ENCODE measurements around the gene TRIM46. TPM values are rescaled to one million over a fixed set of nuclear protein-coding genes. Genes with fewer than 3 reads are reported as not detected.

Gene TRIM46
- total and polyA plus RNA-seq, 9 of the 15 experiments (the other 6 are each of a cell fraction or from before 2014, with no cell fraction given) = 0.05 to 0.60 (median 0.16) TPM; not detected in 3

- no peaks in the 10 kb centered on the region for H3K27me3 ChIP-seq (ENCODE audit: control insufficient read depth in 2 of 2, insufficient read depth in 2 of 2, low read length in 2 of 2)
- no peak overlapping the region for H3K4me2 ChIP-seq (ENCODE audit: insufficient read depth, low read length)
- POLR2A ChIA-PET = interaction anchor here (0.6 to 1.2 kb wide), 4 partner anchors 9 to 86 kb away, joined by 3 to 4 read pairs (median 4); no protein-coding TSS in a partner anchor
- WGBS (ENCODE audit: insufficient coverage, low coverage, missing lambda C conversion rate) = 67% methylated on average over 18 of the region's 35 CpGs
- H3K4me3 ChIP-seq = no peak overlapping the region
- in situ Hi-C loops (cut with MboI) (no loop called here), intact Hi-C loops (cut with micrococcal nuclease) (no loop called here)
- peak in 2 of 4 experiments; percentile 54 to 61 for DNase-seq (ENCODE audit: extremely low read depth in 1 of 4, low spot score in 3 of 4)
- no peak overlapping the region for H3K27ac ChIP-seq (ENCODE audit: extremely low read depth, low read depth, low read length)
- no peak for ATAC-seq
- no peak for FAIRE-seq
- peaks cover 15% of the 10 kb centered on the region for H3K79me2 ChIP-seq (ENCODE audit: control insufficient read depth, insufficient read depth, low read length)
- CTCF ChIA-PET (ENCODE audit: low intra/inter-chr PET ratio) = interaction anchor here (0.6 kb wide), 1 partner anchor 134 kb away, joined by 4 read pairs; the partner anchor contains the start of gene FDPS
- H3K9me3 ChIP-seq (replicated peaks; ENCODE audit: control insufficient read depth, insufficient read depth, low read depth, low read length) = no peaks in the 10 kb centered on the region
- H2AFZ ChIP-seq (ENCODE audit: low read depth, low read length) = peak overlapping the region; percentile 94; the same call in 1 of the 2 replicates
- peak overlapping the region in 1 of 2 experiments; percentile 47; a peak in 2 of 4 replicates for H3K9ac ChIP-seq (ENCODE audit: insufficient read depth in 1 of 2, low read depth in 2 of 2, low read length in 2 of 2)
- no peaks in the 10 kb centered on the region for H4K20me1 ChIP-seq (replicated peaks; ENCODE audit: control insufficient read depth, insufficient read depth, low read length)
- no TSS peak for BruUV-seq (replicated peaks)
- H3K9me1 ChIP-seq (ENCODE audit: control insufficient read depth, insufficient read depth, low read length) = no peaks in the 10 kb centered on the region
- peaks cover 26% of the 10 kb centered on the region for H3K36me3 ChIP-seq (ENCODE audit: control insufficient read depth, insufficient read depth, low read length)
- peaks cover 21 to 60% of the 10 kb centered on the region in 2 experiments; a peak in 4 of 5 replicates for H3K4me1 ChIP-seq (replicated peaks in 1 of 2; ENCODE audit: control insufficient read depth in 2 of 2, insufficient read depth in 2 of 2, low read length in 2 of 2)
- TF ChIP-seq CREB1 (IDR thresholded peaks at IDR 0.05) = no peak
- TF ChIP-seq CREB1 (CRISPR knock-in tag; IDR thresholded peaks at IDR 0.05) = no peak
- TF ChIP-seq ZFP91 (CRISPR knock-in tag; IDR thresholded peaks at IDR 0.05) = no peak
- no peak for TF ChIP-seq TEAD2 (tag; IDR thresholded peaks at IDR 0.05)
- TF ChIP-seq ATF7 (IDR thresholded peaks at IDR 0.05) = no peak
- no peak for TF ChIP-seq FOXJ2 (tag; IDR thresholded peaks at IDR 0.05)
- TF ChIP-seq SMARCA4 (IDR thresholded peaks at IDR 0.05) = no peak
- no peak for TF ChIP-seq RBM17 (IDR thresholded peaks at IDR 0.05; ENCODE audit: borderline replicate concordance, low read depth, low read length)
- no peak for TF ChIP-seq ZNF639 (CRISPR knock-in tag; conservative IDR thresholded peaks at IDR 0.05 in 1 of 2, IDR thresholded peaks at IDR 0.05 in 1 of 2)
- TF ChIP-seq CBX5 (IDR thresholded peaks at IDR 0.05; ENCODE audit: borderline replicate concordance, low read depth) = no peak
- no peak for TF ChIP-seq OTX1 (CRISPR knock-in tag; IDR thresholded peaks at IDR 0.05)
- no peak for TF ChIP-seq HIVEP1 (CRISPR knock-in tag; IDR thresholded peaks at IDR 0.05)
- 0 out of 4 replicates have a peak, but pooled peaks of 1 of the 2 experiments have one; percentile 8 for TF ChIP-seq KDM1A (IDR thresholded peaks at IDR 0.05)
- no peak for TF ChIP-seq JUNB (CRISPR knock-in tag; conservative IDR thresholded peaks at IDR 0.05)
- no peak for TF ChIP-seq NCOA1 (IDR thresholded peaks at IDR 0.05; ENCODE audit: low read depth)
- TF ChIP-seq RBM14 (IDR thresholded peaks at IDR 0.05; ENCODE audit: borderline replicate concordance, insufficient read depth, low read depth, low read length) = no peak
- TF ChIP-seq IRF2 (CRISPR knock-in tag; IDR thresholded peaks at IDR 0.05) = no peak
- peak; percentile 88 for TF ChIP-seq RFX1 (IDR thresholded peaks at IDR 0.05)
These were observed 953 bp downstream of the TRIM46 start for GRCh38 chr1:155174324-155175280.
